HuH-7.5 (cell line): ENCODE data around the gene LHFPL6.

ENCODE experiments used
- DNase-seq: peaks from one replicate; pipeline ENCODE4 v3.0.0; 2011; ENCODE audit warnings: low spot score

The LHFPL6 gene

GRCh38 chr13:39297664-39298171, 305.3 kb downstream of the LHFPL6 start:
- no peak for DNase-seq

DNA sequence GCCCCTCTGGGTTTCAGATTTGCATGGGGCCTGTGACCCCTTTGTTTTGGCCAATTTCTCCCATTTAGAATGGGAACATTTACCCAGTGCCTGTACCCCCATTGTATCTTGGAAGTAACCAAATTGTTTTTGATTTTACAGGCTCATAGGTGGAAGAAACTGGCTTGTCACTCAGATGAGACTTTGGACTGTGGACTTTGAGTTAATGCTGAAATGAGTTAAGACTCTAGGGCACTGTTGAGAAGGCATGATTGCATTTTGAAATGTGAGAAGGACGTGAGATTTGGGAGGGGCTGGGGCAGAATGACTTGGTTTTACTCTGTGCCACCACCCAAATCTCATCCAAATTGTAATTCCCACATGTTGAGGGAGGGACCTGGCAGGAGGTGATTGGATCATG, 306.0 kb downstream of the LHFPL6 start:
- DNase-seq: no peak

DNA sequence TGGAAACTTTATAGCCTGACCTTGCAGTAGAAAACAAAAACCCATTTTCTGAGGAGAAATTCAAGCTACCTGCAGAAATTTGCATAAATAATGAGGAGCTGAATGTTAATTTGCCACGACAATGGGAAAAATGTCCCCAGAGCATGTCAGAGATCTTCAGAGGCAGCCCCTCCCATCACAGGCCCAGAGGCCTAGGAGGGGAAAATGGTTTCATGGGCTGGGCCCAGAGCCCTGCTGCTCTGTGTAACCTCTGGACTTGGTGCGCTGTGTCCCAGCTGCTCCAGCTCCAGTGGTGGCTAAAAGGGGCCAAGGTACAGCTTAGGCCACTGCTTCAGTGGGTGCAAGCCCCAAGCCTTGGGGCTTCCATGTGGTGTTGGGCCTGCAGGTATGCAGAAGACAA, 306.8 kb downstream of the LHFPL6 start:
- no peak for DNase-seq
